Activated T-helper 1 cell treated with Interleukin-2 at 50 U/mL for 16 hours (primary cell): ENCODE results near the gene ABCC1.
A peak's percentile ranks its signal among the peaks of the same experiment; 100 is the strongest.

Experiments used
- DNase-seq: peaks from one replicate; pipeline ENCODE4 v3.0.0-alpha.2; 2020; ENCODE audit warnings: low read depth

Gene ABCC1

DNA sequence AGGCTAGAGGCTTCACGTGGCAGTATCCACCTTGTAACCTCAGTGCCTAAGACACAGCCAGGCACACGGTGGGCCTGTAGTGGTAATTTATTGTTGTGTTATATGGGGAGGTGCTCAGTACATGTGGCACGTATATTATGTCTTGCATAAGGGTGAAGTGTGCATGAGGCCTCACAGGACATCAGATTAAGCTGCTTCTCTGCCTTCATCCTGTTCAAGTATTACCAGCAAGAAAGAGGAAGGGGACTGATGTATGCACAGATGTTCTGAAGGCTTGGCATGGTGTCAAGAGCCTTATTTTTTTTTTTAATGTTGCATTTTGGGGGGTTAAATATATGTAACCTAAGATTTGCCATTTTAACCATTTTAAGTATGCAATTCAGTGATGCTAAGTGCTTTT is 71.6 kb downstream of the ABCC1 start:
- no peak for DNase-seq

DNA sequence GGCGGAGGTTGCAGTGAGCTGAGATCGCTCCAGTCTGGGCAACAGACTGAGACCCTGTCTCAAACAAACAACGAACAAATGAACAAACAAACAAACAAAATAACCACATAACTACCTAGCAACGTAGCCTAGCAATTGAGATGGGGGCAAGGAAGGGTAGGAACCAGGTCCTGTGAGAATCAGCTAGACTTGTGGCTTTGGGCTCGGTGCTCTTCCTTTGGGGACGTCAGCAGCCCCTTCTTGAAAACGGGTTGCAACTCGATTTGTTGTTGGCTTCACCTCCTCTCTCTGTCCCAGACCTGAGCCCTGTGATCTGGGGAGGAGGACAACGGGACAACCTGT is 72.2 kb downstream of the ABCC1 start:
- DNase-seq = no peak

DNA sequence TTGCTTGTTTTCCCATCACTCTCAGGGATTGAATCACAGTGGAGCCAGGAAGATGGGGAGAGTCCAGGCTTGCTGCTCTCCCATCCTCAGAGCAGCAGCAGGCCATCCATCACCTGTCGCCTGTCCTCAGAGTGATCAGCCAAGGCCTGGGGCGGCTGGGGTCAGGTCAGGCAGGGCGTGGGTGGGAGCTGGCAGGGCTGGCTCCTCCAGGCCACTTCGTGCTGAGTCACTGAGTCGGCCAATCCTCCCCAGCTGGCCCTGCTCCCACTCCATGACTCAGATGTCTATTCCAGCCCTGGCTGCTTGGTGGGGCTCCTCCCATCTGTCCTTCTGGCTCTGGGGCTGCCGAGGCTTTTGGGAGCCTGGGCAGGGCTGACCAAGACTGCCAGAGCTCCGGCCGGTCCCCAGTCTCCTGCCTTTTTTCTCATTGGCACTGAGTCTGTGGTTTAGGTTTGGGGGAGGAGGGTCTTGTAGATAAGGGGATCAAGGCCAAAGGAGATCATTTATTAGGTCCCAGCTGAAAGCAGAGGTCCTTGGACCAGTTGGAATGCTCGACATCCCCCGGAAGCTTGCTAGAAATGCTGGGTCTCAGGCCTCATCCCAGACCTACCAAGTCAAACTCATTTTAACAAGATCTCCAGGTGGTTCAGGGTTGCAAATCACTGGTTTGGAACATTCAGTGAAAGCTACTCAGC is 72.7 kb downstream of the ABCC1 start:
- no peak for DNase-seq

DNA sequence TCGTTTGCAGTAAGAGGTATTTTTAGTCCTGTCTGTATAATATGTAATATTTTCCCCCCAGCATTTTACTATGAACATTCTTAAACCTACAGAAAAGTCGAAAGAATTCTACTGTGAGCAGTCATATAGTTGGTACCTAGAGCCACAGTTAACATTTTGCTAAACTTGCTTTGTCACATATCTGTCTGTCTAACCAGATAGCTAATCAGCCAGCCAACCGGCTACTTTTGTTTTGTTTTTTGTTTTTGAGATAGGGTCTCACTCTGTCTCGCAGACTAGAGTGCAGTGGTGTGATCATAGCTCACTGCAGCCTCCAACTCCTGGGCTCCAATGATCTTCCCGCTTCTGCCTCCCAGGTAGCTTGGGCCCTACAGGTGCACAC is 73.3 kb downstream of the ABCC1 start:
- no peak for DNase-seq

DNA sequence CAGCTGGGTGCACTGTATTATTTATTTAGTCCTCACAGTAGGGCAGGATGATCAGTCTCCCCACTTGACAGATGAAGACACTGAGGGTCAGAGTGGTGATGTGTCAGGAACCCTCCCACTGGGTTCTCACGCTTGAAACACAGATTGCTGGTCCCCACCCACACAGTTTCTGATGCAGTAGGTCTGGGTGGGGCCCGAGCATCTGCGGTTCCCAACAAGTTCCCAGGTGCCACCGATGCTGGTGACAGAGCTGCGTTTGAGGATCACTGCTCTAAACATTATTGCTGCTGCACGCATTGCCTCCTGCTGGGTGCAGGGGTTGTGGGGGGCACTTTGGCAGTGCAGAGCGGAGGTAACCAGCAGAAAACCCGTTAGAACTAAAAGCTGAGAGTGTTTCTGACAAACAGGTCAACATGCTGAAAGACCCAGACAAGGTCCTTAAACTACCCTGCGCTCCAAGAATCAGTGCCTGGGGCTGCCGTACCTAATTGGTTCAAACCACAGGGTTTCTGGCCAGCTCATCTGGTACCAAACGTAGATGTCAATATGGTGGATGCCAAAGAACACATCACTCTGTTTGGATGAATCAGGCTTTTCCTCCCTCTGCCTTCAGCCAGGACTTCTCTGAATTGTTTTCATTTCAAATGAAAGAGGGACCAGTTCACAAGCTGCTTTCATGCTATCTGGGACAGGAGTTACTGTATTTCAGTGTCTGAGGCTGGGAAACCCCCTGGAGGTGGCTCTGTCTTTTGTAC is 76.0 kb downstream of the ABCC1 start:
- DNase-seq = peak; percentile 10

DNA sequence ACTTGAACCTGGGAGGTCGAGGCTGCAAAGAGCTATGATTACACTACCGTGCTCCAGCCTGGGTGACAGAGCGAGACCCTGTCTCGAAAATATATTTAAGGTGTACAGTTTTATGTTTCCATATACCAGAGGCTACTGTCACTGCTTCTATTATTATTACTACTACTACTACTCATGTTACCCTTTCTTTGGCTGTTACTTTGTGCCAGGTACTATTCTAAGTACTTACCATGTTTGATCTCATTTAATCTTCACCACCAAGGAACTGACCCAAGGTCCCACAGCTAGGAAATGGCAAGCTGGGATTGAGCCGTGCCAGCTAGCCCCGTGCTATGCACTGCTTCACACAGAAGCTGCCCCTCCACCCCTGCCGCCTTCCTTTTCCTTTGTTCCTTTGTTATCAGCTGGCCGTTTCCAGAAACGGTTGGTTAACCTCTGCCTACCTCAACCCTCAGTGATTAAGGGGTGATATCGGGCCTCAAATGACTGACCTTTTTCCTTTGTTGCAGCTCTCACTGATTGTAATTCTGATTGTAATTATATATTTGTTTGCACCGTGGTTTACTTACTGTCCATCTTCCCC is 78.4 kb downstream of the ABCC1 start:
- no peak for DNase-seq

DNA sequence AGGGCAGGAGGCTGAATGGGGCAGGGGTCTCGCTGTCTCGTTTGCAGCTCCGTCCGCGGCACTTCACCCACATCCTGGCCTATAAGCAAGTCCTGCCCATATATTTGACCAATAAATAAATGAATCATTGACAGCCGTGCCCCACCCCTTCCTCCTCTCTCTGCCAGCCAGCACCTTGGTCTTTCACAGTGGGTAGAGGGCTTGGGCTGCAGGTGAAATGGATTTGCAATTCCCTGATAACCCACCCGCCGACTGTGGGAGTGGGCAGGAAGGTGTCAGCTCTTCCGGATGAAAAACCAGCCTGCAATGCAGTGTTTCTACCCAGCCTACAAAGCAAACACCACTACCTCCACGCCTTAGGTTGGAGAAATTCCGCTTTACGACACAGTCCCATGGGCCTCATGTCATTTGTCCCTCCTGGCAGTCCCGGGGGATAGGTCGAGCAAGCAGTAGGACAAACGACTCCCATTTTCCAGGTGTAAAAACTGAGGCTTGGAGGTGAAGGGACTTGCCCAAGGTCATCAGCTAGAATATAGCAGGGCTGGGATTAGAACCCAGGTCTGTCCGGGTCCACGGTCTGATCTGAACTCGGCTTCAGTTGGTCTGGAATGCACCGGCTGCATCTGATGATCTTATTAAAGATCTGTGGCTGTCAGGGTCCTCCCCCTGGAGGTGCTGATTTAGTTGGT is 79.0 kb downstream of the ABCC1 start:
- no peak for DNase-seq

DNA sequence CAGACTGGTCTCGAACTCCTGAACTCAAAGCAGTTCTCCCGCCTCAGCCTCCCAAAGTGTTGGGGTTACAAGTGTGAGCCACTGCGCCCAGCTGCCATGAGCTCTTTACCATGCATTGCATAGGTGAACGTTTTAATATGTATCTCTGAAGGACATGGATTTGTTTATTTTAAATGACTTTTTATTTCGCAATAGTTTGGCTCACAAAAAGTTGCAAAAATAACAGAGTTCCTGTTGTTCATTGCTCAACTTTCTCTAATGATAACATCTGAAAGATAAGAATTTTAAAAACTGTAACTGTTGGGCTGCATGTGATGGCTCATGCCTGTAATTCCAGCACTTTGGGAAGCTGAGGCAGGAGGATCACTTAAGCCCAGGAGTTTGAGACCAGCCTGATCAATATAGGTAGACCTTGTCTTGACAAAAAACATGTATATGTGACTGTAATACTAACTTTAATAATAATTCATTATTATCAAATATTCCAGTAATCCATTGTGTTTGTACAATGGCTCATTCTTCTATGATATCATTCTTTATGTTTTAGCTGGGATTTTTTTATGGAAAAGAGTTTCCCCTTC is 80.1 kb downstream of the ABCC1 start:
- DNase-seq = no peak

DNA sequence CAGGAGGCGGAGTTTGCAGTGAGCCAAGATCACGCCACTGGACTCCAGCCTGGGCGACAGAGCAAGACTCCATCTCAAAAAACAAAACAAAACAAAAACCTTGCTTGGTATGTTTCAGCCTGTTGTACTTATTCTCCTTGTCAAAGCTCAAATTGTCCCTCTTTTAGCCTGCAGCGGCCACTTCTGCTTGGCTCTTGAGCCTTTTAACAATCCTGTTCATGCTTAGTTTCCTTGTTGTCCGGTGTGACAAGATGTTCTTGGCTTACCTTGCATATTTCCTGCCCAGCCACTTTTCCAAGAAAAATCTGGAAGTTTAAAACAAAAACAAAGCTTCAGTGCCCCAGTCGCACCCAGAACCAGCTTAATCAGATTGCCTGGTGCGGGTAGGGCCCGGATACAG is 81.0 kb downstream of the ABCC1 start:
- DNase-seq = no peak

DNA sequence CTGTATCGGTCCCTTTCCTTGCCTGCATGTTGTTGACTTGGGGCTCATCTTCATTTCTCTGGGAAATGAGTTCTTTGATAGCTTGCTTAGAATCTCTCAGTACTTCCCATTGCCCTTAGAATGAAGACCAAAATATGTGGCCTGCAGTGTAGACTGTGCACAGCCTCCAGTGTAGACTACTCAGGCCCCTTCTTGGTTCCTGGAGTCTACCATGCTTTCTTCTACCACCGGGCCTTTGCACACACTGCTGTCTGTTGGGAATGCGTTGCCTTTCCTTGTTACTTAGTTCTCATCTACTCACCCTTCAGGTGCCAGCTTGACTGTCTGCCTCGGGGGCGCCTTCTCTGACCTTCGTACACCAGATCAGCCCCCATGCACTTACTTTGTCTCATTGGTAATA is 82.0 kb downstream of the ABCC1 start:
- DNase-seq = no peak

DNA sequence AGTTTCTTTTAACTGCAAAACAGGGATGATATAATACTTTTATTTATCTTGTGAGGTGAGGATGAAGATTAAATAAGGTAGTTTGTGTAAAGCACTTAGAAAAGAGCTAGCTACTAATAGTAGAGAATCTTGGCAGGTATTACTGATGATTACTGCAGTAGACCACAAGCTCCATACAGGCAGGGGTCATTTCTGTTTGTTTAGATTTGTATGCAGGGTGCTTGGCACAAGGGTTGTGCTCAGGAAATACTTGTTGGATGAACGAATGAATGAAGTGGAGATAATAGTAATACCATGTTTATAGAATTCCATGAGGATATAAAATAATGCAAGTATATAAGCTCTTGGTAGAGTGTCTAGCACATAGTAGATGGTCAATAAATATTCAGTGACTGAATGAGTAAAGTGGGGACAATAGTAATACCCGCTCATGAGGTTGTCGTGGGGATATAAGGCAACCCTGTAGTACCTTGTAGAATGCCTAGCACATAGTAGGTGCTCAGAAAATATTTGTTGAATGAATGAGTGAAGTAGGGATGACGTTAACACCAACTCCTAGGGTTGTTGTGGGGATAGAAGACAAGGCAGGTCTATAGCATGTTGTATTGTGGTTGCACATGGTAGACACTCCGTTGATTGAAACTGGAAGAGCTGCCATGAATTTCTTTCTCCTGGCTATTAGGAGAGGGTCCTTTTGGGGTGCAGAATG is 83.0 kb downstream of the ABCC1 start:
- no peak for DNase-seq

DNA sequence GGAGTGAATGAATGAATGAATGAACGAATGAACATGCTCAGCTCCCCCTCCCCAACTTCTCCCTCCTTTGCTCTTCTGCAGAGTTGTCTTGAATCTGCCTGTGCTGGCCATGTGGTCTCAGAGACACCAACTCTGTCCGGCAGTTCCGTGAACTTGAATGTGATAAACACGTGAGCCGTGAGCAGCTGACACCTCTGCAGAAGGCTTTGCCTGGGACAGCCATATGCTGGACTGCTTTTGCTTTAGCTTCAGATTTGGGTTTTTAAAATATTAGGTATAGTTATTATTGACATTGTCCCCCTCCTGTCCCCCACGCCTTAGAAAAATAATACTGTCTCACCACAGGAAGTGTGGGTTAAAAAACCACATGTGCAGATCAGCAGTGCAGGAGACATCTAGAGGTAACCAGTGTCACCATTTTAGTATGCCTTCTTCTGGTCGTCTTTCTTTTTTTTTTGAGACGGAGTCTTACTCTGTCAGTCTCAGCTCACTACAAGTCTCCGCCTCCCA is 83.8 kb downstream of the ABCC1 start:
- no peak for DNase-seq

DNA sequence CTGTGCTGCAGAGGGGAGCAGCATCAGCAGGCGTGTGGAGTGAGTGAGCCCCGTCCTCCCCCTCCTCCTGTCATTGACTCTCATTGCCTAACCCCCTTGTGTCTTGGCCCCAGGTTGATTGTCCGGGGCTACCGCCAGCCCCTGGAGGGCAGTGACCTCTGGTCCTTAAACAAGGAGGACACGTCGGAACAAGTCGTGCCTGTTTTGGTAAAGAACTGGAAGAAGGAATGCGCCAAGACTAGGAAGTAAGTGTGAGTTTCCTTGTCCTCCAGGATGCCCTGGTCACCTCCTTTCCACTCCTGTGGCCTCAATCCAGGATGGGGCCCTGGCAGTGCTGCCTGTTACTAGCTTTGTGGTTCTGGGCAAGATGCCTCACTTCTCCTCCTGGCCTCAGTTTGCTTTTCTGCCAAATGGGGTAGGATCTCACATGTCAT is 87.0 kb downstream of the ABCC1 start:
- no peak for DNase-seq

DNA sequence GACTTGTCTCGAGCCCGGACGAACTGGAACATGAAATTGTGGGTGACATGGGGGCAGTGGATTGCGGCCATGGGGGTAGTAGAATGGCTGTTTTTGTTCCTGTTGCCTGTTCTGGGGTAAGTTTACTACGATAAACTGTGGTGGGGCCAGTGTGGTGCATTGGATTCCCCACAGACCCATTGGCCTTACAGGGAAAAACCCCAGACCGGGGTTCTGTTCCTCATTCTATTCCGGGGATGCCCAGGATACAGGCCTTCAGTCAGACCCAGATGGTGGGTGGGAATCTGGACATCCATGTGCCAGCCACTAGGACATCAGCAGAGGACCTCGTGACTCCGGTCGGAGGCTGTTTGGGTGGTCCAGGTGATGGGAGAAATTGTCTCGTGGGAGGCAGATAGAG is 88.1 kb downstream of the ABCC1 start:
- no peak for DNase-seq

DNA sequence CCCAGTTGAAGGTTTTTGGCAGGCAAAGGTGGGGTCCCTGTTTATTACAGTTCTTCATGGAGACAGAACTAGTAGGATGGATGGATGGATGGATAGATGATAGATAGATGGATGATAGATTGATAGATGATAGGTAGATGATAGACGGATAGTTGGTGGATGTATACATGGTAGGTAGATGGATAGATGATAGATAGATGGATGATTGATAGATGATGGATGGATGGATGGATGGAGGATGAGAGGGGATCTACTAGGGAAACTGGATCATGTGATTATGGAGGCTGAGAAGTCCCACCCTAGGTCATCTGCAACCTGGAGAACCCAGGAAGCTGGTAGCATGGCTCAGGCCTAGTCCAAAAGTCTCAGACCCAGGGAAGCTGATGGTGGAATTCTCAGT is 88.6 kb downstream of the ABCC1 start:
- no peak for DNase-seq

DNA sequence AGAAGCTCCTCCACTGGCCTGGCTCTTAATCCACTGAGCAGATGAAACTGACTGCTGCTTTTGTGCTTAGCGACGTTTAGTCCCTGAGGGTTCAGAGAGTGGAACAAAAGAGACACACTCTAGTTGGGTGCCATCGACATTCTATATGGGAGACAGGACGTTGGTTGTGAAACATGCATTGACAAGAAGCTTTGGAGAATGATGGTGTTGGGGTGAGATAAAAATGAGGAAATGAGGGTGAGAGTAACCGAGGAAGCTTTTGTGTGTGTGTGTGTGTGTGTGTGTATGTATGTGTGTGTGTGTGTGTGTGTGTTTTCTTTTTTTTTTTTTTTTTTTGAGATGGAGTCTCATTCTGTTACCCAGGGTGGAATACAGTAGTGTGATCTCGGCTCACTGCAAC is 89.5 kb downstream of the ABCC1 start:
- DNase-seq = no peak

DNA sequence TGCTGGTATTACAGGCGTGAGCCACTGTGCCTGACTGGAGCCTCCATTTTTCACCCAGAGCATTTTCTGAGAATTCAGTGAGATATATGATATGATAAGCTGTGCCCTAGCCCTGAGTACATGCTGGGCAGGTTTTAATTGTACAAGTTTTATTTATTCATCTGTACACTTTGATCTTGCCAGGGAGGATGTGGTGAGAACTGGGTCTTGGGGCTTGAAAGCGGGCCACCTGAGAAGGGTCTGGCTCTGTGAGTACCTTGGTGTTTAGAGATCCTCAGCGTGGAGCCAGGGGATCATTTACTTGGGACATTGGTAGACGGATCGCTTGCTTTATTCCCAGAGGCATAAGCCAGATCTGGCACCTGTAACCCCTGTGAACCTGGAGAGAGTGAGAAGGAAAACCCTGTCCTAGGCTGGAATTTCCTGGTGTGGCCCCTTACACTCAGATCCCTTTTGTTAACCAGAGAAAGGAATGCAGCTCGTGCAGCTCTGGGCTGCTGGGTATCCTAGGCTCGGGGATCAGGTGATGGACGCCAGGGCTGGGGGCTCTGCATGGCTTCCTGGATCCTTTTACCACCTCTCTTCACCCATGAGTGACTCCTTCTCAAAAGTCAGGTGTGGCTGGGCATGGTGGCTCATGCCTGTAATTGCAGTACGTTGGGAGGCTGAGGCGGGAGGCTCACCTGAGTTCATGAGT is 91.9 kb downstream of the ABCC1 start:
- DNase-seq = no peak

DNA sequence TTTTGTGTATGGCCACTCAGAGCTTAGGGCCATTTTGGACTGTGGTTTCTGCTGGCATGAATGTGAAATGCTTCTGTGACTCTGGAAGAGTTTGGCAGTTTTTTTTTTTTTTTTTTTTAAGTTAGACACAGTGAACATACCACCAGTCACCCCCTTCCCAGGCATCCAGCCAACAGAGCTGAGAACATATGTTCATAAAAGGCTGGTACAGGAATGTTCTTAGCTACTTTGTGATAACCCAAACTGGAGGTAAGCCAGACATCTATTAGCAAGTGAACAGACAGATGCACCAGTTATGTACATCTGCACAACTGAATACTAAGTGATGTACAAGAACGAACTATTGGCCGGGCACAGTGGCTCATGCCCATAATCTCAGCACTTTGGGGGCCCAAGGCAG is 92.7 kb downstream of the ABCC1 start:
- DNase-seq = no peak

DNA sequence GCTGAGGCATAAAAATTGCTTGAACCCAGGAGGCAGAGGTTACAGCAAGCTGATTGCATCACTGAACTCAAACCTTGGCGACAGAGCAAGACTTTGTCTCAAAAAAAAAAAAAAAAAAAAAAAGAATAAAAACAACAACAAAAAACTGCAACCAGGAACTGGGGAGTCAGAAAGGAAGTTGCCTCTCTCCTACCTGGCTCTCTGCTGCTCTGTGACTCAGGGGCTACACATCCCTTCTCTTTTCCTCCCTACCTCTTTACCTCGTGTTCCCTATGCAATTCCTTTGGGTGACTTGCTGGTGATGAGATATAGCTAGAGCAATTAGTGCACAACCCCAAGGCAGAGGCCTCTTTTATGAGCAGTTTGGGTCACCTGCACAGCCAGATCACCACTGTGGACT is 95.9 kb downstream of the ABCC1 start:
- no peak for DNase-seq

DNA sequence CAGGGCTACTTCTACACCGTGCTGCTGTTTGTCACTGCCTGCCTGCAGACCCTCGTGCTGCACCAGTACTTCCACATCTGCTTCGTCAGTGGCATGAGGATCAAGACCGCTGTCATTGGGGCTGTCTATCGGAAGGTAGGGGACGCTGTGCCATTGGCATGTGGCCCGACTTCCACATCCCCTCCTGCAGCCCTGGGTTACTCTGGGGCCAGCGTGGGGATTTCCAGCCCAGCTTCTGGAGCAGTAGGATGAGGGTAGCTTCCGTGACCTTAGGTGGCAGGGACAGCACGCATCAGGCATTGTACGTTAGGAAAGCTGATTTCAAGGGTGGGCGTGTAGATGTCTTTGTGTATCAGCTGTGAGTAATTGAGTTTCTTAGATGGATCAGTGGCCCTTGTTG is 96.5 kb downstream of the ABCC1 start:
- no peak for DNase-seq

DNA sequence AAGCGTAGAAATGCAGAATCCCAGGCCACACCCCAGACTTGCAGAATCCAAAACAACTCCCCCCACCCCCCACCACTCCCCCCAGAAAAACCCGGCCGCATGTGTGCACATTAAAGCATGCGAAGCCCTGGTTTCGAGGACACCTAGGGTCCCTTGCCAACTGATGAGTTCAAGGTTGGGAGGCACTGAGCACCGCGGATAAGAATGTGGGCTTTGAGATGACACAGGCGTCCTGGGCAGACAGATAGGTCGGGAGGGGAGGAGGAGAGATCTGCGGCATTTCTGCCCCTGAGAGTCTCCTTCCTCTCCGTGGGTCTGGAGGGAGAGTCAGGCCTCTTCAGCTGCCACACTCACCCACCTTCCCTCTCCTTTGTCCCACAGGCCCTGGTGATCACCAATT is 98.3 kb downstream of the ABCC1 start:
- DNase-seq = no peak
